Activated B cell treated with CpG ODN at 0.5 μM for 24 hours (primary cell): ENCODE measurements around the gene RNF138. TPM values are rescaled to one million over a fixed set of nuclear protein-coding genes. Genes with fewer than 3 reads are reported as not detected.

ENCODE experiments used
- ATAC-seq: fragments of 200-7000 bp; cut with Tn5 transposase; one replicate; pipeline ENCODE4 v1.10.0; 2021; ENCODE audit warnings: low read depth, mild to moderate bottlenecking, moderate library complexity
- CTCF ChIA-PET: fragments of 350-600 bp; sonication (Branson Sonifier 250); formaldehyde crosslinking; loops from one replicate; lab custom pipeline; 2021; ENCODE audit warnings: antibody characterized with exemption; lab: Charles Lee
- POLR2A ChIA-PET: fragments of 350-600 bp; sonication (Branson Sonifier 250); formaldehyde crosslinking; loops from one replicate; lab custom pipeline; 2021; ENCODE audit warnings: antibody characterized with exemption; lab: Charles Lee
- DNase-seq: peaks from one replicate; pipeline ENCODE4 v3.0.0; 2022
- H3K27ac Mint-ChIP-seq: one replicate; pipeline ENCODE4 v1.8.0; 2020; ENCODE audit warnings: mixed read lengths
- H3K27me3 Mint-ChIP-seq: one replicate; pipeline ENCODE4 v1.8.0; 2021; ENCODE audit warnings: mixed read lengths
- H3K36me3 Mint-ChIP-seq: one replicate; pipeline ENCODE4 v1.8.0; 2021; ENCODE audit warnings: low read depth, mixed read lengths
- H3K4me1 Mint-ChIP-seq: one replicate; pipeline ENCODE4 v1.8.0; 2021; ENCODE audit warnings: mixed read lengths
- H3K4me3 Mint-ChIP-seq: one replicate; pipeline ENCODE4 v1.8.0; 2020; ENCODE audit warnings: mild to moderate bottlenecking, mixed read lengths
- H3K9me3 Mint-ChIP-seq: one replicate; pipeline ENCODE4 v1.8.0; 2020; ENCODE audit warnings: mixed read lengths
- CTCF ChIP-seq: fragments of 200-600 bp; IDR thresholded peaks from one replicate; pipeline ENCODE4 v1.8.0; 2022; ENCODE audit warnings: antibody characterized with exemption, mild to moderate bottlenecking
- intact Hi-C: fragments of 100-400 bp; cut with micrococcal nuclease; formaldehyde crosslinking; loops from one replicate; pipeline ENCODE4 v1.15.1; 2024
- total RNA-seq: library from RNA; stranded (reverse); gene quantifications from 2 replicates; pipeline ENCODE4 v1.2.3, GENCODE V29; 2022

The RNF138 gene
- total RNA-seq, 1 donor from 2014 or later, result 66.4 TPM

- CTCF ChIA-PET, result interaction anchor here (1.9 kb wide), 1 partner anchor 15 kb away, joined by 5 read pairs; no protein-coding TSS in a partner anchor
- Mint-ChIP-seq H3K4me1 (no peaks in the 10 kb centered on the region), H3K9me3 (no peaks in the 10 kb centered on the region)
These were observed 34.9 kb upstream of the RNF138 start for GRCh38 chr18:32056613-32057358.

GRCh38 chr18:32057624-32058165, 34.0 kb upstream of the RNF138 start:
- H3K27ac Mint-ChIP-seq, result no peak overlapping the region
- ChIA-PET POLR2A (no interaction called here), CTCF (interaction anchor here (1.9 kb wide), 1 partner anchor 14 kb away, joined by 5 read pairs; no protein-coding TSS in a partner anchor)
- no peaks in the 10 kb centered on the region for H3K4me1 Mint-ChIP-seq
- H3K4me3 Mint-ChIP-seq, result no peak overlapping the region
- TF ChIP-seq CTCF, result no peak
- peaks cover 11% of the 10 kb centered on the region for H3K36me3 Mint-ChIP-seq
- DNase-seq (no peak), ATAC-seq (no peak)
- intact Hi-C loops, result no loop called here
- no peaks in the 10 kb centered on the region for H3K27me3 Mint-ChIP-seq
- H3K9me3 Mint-ChIP-seq, result no peaks in the 10 kb centered on the region

More at GRCh38 chr18:32056613-32057358, 34.9 kb upstream of the RNF138 start:
- POLR2A ChIA-PET, result interaction anchor here (0.6 kb wide), 1 partner anchor 18 kb away, joined by 4 read pairs; no protein-coding TSS in a partner anchor
- Mint-ChIP-seq H3K36me3 (peaks cover 11% of the 10 kb centered on the region), H3K4me3 (no peak overlapping the region), H3K27ac (no peak overlapping the region), H3K27me3 (no peaks in the 10 kb centered on the region)
- DNase-seq, result no peak
- intact Hi-C loops, result no loop called here
- TF ChIP-seq CTCF, result no peak
- ATAC-seq, result no peak

- H3K9me3 Mint-ChIP-seq, result no peaks in the 10 kb centered on the region
- no peaks in the 10 kb centered on the region for H3K27me3 Mint-ChIP-seq
- ChIA-PET CTCF (no interaction called here), POLR2A (no interaction called here)
- intact Hi-C loops, result no loop called here
- TF ChIP-seq CTCF, result no peak
- ATAC-seq, result no peak
- H3K36me3 Mint-ChIP-seq, result peaks cover 10% of the 10 kb centered on the region
- H3K4me3 Mint-ChIP-seq, result no peak overlapping the region
- no peak for DNase-seq
- H3K27ac Mint-ChIP-seq, result no peak overlapping the region
- H3K4me1 Mint-ChIP-seq, result no peaks in the 10 kb centered on the region
These were observed 31.6 kb upstream of the RNF138 start for GRCh38 chr18:32060026-32060425.

- TF ChIP-seq CTCF, result no peak
- H3K36me3 Mint-ChIP-seq, result peaks cover 17% of the 10 kb centered on the region
- no peak overlapping the region for H3K4me3 Mint-ChIP-seq
- no peak overlapping the region for H3K27ac Mint-ChIP-seq
- ChIA-PET CTCF (no interaction called here), POLR2A (no interaction called here)
- ATAC-seq (no peak), DNase-seq (no peak)
- no peaks in the 10 kb centered on the region for H3K4me1 Mint-ChIP-seq
- no peaks in the 10 kb centered on the region for H3K27me3 Mint-ChIP-seq
- intact Hi-C loops, result no loop called here
- H3K9me3 Mint-ChIP-seq, result no peaks in the 10 kb centered on the region
These were observed 24.1 kb upstream of the RNF138 start for GRCh38 chr18:32067375-32068167.
